CD1c-positive myeloid dendritic cell (primary cell): Measurements from ENCODE around the gene FANK1.
"Not testable (repeated sequence)": the region's sequence is repeated elsewhere in the genome, so short reads cannot be mapped to it uniquely, and the experiment has no call there.

Experiments used
- DNase-seq: peaks from one replicate; pipeline ENCODE4 v3.0.0-alpha.2; 2016; ENCODE audit errors: extremely low spot score

The FANK1 gene

DNA sequence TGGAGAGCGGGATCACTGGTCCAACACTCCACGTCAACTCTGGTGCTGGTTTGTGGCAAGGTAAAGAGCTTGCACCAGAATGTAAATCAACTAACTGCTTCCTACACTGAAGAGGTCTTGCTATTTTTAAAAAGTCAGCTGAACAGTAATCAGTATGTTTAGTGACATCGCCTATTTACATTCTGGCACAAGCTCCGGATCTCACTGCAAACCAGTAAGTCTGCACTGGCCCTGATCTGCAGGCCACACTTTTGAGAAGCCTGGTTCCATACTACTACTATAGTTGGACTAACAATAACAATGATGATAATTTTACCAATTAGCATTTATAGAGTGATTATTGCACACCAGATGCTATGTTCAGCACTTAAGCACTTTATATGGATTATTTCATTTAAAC is 6.9 kb upstream of the FANK1 start:
- DNase-seq = not testable (repeated sequence)

DNA sequence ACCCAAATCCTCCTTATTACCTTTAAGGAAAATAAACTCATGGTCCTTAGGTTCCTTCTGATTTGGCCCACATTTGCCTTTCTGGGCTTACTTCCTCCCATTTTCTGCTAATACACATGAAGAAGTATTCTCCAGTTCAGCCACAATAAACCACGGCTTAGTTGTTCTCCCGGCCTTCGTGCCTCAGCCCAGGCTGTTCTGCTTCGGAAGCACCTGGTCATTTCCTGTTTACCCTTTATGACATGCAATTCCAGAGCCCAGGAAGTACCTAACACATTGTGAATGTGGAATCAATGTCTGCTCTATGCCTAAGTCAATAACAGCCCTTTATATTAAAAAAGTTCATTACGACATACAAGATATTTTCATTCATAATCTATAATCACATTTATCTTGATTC is 4.0 kb upstream of the FANK1 start:
- DNase-seq = not testable (repeated sequence)

DNA sequence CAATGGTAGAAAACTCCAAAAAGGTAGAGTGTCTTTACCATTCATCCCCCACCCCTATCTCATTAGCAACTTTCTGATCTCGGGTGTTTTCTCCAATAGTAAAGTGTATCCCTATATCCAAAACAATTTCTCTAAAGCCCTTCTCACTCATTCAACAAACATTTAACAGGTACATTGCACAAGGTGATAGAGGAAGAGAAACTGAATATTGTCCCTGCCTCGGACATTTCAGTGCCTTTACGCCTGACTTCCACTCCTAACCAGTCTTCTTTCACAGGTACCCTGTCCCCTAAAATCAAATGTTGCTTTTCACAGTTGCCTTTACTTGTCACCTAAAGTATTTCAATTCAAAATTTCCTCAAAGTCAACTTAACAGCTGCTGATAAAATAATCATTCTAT is 2.2 kb upstream of the FANK1 start:
- not testable (repeated sequence) for DNase-seq

DNA sequence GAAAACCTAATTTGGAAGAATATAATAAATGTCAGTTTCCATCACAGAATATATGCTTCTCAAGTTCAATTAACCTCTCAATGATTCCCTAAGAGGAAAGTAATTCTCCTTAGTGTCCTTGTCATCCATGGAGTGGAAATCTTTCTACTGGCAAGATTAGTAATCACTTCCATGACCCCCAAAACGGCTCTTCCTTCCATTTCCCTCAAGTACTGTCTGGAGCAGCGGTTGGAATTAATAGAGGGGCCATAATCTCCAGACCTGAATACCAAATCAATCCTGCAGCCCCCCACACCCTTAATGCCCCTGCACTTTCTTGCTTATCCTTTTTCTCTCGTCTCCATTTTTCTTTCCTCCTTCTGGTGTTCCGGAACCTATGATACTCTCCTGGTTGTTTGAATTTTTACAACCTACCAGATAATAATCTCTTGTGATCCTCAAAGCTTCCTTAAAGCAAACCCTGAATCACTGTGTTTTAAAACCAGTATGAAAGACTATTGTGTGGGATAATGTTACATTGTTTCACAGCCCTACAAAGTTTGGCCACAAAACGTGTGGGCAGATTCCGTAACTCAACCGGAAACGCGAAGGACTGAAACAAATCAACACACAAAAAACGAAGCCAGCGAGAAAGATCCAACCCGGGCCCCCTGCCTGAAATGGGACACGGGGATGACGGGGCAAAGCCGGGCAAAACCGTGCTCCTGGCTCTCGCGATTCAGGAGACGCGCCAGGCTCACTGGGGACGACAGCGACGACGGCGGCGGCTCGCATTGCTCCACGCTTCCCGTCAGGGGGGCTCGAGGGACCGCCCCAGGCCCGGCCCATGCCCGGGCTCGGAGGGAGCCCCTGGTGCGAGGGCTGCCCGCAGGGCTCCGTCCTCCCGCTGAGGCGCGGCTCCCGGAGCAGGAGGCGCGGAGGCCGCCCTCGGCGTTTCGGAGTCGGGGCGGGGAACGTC is 955 bp upstream of the FANK1 start:
- peak; percentile 59 for DNase-seq

DNA sequence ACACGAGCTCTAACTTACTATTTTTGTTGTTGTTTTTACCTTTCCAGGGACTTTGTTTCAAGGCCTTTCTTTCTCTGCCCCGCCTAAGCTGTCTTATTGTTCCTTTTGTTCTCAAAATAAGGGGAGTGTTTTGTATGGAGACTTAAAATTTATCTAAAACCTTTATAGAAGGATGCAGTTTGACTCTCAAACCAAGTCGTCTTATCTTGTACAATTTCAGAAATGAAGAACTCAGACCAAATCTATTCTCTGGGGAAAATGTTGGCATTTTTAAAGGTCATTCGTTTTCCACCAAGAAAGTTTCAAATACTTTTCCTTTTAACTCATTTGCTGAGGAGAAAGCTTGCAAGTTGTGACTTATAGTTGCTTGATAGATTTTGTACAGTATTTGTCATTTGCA is 953 bp downstream of the FANK1 start:
- DNase-seq = not testable (repeated sequence)

DNA sequence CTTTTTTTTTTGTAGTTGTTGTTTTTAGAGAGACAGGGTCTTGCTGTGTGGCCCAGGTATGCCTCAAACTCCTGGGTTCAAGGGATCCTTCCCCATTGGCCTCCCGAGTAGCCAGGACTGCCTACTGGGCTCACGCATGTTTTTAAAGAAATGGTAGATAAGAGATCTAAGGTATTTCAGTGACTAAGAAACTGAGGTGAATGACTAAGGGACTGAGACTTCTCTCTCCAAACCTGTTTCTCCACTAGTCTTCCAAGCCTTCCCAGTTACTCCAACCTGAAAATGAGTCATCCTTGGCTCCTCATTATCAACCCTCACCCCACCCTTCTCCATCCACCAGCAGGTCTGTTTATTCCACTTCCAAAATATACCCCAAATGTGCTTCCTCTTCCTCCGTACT is 4.6 kb downstream of the FANK1 start:
- DNase-seq = not testable (repeated sequence)

DNA sequence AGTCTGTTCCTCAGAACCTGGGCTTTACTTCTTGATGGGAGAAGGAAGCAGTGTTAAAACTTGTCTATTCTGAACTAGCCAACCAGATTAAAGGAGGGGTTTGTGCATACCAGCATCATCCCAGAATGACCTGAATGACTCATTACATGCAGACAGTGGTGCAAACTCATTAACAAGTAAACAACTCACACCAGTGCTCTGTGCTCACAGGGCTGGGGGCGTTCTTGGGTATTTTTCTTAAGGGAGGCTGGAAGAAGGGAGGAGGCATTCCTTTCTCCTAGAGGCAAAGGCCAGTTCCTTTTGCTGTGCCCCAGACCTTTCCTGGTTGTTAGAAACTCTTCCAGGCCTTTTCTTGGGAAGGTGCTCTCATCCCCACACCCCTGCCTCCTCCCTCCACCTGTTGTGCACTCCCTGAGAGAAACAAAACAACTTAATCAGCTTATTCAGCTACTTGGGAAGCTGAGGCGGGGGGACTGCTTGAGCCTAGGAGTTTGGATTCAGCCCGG is 6.8 kb downstream of the FANK1 start:
- DNase-seq = not testable (repeated sequence)

DNA sequence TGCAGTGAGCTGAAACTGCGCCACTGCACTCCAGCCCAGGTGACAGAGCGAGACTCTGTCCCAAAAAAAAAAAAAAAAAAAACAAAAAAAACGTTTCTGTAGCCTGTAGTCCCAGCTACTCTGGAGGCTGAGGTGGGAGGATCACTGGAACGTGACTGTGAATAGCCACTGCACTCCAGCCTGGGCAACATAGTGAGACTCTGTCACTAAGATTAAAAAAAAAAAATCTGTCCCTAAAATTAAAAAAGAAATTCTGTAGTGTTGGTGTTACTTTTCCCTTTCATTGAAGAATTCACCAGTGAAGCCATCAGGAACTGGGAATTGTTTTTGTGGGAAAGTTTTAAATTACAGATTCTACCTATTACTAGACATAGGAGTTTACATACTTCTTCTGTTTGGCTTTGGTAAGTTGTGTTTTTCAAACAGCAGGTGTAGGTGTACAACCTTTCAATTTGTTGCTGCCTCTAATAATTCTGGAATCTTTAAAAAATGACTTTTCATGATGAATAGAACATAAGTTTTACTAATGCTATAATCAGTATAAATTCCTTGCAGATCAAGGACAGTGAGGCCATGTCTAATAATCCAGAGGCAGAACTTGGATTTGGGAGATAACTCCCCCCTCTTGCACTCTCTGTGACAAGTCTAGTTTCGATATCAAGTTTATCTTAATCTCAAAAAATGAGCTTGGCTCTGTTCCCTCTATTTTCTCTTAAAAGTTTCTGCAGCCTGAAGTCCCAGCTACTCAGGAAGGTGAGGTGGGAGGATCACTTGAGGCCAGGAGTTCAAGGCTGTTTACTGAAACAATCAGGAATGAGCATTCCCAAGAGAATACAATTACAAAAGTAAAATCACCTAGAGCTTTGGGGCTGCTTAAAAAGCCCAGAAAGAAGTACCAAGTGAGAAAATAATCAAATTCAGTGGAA is 9.0 kb downstream of the FANK1 start:
- not testable (repeated sequence) for DNase-seq

DNA sequence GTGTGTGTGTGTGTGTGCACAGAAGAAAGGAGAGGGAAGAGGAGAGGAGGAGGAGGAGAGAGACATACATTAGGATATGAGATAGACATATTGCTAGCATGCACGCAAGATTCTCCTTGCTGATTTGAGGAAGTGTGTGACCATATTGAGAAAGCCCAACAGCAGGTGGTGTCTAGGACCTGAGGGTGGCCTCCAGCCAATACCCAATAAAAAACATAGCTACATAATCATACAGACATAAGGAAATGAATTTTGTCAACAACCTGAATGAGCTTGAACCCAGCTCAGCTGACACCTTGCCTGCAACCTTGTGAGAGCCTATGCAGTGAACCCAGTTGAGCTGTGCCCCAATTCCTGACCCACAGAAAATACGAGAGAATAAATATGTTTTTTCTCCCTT is 11.2 kb downstream of the FANK1 start:
- not testable (repeated sequence) for DNase-seq

DNA sequence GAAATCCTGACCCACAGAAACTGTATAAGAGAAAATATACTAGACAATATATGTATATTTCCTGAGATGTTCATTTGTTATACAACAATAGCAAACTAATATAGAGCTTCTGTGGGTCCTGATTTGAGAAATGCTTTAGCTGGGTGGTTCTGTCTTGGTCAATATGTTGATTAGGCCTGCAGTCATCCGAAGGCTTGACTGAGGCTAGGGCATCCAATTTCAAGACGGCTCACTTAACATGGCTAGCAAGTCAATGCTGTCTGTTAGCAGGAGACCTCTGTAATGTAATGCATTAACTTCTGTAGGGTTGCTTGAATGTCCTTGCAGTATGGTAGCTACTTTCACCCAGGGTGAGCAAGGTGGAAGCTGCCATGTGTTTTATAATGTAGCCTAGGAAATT is 12.4 kb downstream of the FANK1 start:
- not testable (repeated sequence) for DNase-seq

DNA sequence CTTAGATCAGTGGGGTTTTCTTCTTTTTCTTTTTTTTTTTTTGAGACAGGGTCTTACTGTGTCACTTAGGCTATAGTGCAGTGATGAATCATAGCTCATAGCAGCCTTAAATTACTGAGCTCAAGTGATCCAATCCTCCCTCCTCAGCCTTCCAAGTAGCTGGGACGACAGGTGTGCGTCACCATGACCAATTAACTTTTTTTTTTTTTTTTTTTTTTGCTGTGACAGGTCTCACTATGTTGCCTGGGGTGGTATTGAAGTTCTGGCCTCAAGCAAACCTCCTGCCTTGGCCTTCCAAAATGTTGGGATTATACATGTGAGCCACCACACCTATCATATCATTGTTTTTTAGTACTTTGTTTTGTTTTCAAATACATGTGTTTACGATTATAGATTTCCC is 13.1 kb downstream of the FANK1 start:
- not testable (repeated sequence) for DNase-seq

DNA sequence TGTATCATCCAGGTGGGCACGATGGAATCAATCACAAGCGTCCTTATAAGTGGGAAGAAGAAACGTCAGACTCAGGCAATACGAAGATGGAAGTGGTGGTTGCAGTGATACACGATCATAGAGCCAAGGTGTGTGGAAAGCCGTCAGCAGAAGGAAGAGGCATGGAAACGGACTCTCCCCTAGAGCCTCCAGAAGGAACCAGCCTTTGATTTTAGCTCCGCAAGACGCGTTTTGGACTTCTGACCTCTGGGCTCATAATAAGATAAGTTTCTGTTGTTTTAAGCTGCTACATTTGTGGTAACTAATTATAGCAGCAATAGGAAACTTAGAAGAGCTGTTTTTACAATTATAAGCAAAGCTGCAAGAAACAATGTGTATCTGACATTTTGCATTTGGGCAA is 14.8 kb downstream of the FANK1 start:
- no peak for DNase-seq

DNA sequence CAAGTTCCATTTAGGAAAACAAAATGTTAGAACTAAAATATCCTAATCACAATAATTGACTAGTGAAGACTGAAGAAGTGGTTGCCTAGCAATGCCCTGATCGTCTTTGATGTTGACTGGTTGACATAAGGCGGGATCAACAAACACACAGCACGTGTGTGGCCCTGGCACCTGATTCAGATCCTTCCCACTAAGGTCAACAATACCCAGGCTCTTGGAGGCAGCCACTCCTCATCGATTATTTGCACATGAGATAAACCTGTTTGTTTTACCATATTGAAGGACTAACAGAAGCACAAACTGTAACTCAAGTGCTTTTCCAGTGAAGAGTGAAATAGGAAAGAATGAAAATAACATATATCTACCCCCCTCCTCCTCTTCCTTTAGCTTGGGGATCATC is 15.6 kb downstream of the FANK1 start:
- no peak for DNase-seq

DNA sequence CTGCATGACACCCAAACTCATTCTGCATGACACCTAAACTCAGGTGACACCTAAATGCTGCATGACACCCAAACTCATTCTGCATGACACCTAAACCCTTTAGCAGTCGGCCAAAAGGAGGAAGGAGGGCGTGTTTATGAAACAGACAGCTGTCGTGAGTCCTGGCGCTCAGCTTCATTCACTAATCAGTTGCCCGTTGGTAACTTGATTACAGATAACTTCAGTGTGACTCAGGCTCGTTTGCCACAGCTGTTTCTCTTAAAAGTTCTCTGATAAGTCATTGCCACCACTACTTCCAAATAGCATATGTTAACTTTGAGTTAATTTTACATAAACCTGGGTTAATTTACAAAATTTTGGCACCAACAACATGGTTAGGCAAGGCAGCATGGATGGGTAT is 16.9 kb downstream of the FANK1 start:
- DNase-seq = not testable (repeated sequence)

DNA sequence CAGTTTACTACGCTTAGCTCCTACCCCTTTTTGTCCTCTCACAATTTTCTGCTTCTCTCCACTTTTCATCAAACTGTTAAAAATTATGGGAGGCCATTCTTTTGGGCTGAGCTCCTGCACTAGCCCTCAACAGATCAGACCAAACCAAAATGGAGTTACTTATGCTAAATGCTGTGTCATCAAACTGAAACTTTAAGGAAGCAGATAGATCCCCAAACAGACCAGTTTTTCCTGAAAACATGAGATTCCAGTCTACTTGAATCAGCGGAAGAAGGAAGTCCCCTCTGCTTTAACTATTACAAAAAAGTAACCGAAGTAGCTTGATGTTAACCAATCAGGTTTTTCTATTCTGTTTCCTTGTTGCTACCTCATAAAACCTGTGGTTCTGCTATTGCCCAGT is 20.6 kb downstream of the FANK1 start:
- no peak for DNase-seq

DNA sequence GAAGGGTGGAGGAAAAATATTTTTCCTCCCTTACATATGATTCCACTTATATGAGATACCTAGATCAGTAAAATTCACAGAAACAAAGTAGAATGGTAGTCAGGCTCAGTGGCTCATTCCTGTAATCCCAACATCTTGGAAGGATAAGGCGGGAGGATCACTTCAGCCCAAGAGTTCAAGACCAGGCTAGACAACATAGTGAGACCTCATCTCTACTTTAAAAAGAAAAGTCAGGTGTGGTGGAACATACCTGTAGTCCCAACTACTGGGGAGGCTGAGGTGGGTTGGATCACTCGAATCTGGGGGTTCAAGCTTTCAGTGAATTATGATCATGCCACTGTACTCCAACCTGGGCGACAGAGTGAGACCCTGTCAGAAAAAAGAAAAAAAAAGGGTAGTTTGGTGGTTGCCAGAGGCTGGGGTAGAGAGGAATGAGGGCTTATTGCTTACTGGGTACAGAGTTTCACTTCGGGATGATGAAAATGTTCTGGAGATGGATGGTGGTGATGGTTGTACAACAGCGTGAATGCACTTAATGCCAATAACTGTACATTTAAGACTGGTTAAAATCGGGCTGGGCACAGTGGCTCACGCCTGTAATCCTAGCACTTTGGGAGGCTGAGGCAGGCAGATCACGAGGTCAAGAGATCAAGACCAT is 21.5 kb downstream of the FANK1 start:
- not testable (repeated sequence) for DNase-seq

DNA sequence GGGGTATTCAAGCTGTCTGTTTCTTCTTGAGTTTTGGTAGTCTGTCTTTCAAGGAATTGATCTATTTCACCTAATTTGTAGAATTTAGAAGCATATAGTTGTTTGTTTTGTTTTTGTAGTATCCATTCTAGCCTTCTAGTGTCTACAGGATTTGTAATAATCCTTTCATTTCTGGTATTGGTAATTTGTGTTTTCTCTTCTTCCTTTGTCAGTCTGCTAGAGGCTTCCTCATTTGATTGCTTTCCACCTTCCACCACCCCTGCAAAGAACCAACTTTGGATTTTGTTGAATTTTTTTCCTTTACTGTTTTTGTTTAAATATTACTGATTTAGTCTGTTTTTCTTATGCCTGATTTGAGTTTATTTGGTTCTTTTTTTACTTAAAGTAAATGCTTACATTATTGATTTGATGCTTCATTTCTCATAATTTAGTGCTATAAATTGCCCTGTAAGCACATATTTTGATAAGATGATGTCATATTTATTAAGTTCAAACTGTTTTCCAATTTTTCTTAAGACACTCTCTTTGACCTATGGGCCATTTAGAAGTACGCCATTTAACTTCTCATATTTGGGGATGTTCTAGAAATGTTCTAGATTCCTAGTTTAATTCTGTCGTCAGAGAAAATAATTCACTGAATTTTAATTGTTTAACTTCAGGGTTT is 25.4 kb downstream of the FANK1 start:
- not testable (repeated sequence) for DNase-seq

DNA sequence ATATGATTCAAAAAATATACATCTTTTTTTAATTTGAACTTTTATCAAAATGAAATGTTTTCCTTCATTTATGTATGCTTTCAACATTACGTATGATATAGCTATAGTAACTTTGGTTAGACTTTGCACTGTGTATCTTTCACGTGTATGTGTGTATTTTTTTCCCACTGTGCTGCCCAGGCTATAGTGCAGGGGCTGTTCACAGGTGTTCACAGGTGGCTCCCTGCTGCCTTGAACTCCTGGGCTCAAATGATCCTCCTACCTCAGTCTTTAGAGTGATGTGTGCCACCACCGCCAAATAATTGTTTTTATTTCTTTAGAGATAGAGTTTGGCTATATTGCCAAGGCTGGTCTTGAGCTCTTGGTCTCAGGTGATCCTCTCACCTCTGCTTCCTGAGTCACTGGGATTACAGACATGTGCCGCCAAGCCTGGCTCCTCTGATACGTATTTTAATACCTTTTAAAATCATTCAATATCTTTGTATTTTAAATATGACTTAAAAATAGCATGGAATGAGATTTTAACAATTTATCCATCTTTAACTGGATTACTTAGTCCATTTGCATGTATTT is 29.0 kb downstream of the FANK1 start:
- DNase-seq = no peak

DNA sequence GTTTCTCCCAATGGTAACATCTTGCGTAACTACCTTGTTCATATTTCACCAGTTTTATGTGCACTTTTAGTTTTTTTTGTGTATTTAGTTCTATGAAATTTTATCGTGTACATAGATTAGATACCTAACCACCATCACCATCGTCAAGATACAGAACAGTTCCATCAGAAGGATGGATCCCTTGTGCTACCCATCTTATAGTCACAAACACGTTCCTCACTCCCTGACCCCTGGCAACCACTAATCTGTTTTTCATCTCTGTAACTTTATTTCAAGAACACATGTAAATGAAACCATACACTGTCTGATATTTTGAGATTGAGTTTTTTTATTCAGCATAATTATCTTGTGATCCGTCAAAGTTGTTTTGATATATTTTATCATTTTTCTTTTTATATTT is 29.9 kb downstream of the FANK1 start:
- no peak for DNase-seq

DNA sequence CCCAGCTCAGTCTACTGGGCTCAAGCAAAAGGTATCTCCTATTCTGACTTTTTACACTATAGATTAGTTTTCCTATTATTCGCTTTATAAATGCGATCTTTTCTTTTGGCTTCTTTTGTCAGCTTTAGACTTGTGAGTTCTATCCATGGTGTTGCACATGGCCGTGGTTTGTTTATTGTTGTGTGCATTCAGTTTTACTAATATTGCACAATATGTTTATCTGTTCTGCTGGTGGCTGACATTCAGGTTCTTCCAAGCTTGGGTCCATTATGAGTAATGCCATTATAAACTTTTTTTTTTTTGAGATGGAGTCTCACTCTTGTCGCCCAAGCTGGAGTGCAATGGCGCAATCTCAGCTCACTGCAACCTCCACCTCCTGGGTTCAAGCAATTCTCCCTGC is 30.9 kb downstream of the FANK1 start:
- DNase-seq = not testable (repeated sequence)
